ENCODE data around the gene SHANK1.

The SHANK1 gene

DNA sequence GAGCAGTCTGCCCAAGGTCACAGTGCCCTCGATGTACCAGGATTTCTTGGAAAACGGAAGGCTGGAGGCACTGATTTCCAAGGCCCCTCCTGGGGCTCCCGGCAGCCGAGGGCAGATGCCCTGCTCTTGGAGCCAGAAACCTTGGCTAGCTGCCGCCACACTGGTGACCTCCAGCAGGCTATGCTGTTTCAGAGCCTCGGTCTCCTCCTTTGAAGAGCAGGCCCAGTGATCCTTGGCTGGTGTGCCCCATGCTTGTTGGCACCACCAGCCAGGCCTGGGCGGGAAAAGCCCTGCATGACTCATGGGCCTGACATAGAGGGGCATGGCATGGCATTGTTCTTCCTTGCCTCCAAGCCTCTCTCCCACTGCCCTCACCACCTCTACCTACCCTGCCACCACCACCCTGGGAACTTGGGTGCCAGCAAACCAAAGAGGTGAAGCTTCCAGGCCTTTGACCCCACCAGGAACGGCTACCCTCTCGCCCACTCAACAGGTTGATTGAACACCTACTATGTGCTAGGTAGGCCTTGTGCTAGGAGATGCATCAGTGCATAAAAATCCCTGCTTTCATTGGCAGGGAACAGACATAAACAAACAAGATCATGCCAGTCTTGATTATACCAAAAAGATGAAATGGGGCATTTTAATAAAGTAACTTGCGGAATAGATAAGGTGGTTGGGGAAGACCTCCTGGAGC, 2.0 kb upstream of the SHANK1 start:
- TF ChIP-seq, protein P1, sequence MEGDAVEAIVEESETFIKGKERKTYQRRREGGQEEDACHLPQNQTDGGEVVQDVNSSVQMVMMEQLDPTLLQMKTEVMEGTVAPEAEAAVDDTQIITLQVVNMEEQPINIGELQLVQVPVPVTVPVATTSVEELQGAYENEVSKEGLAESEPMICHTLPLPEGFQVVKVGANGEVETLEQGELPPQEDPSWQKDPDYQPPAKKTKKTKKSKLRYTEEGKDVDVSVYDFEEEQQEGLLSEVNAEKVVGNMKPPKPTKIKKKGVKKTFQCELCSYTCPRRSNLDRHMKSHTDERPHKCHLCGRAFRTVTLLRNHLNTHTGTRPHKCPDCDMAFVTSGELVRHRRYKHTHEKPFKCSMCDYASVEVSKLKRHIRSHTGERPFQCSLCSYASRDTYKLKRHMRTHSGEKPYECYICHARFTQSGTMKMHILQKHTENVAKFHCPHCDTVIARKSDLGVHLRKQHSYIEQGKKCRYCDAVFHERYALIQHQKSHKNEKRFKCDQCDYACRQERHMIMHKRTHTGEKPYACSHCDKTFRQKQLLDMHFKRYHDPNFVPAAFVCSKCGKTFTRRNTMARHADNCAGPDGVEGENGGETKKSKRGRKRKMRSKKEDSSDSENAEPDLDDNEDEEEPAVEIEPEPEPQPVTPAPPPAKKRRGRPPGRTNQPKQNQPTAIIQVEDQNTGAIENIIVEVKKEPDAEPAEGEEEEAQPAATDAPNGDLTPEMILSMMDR (conservative IDR thresholded peaks at IDR 0.05; ENCODE audit: low read depth, low read length) = no peak
- DNase-seq (ENCODE audit: low read depth) = no peak

DNA sequence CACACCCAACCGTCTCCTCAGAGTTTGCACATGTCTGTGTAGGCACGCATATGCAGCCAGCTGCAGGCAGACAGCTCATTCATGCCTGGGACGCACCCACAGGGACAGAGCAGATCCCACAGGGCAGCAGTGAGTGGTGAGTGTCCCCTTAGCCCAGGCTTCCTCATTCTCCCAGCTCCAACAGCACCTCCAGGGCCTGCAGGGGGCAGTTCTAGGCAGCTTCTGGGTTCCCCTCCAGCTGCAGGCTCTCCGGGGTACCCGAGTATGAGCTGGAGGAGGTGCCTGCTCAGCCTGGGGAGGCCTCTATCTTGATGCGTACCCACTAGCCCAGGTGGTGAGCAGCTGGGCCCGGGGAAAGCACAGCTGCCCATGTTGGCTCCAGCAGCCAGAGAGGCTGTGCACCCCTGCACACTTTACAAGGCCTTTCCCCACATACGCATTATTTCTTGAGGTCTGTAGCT, 1.3 kb upstream of the SHANK1 start:
- H3K4me3 ChIP-seq (ENCODE audit: low read length) = no peak overlapping the region
- TF ChIP-seq, protein P1 (conservative IDR thresholded peaks at IDR 0.05; ENCODE audit: low read depth, low read length) = no peak
- DNase-seq (ENCODE audit: low read depth) = no peak

More for the DNA sequence above, 2.0 kb upstream of the SHANK1 start:
- H3K4me3 ChIP-seq (ENCODE audit: low read length) = no peak overlapping the region

DNA sequence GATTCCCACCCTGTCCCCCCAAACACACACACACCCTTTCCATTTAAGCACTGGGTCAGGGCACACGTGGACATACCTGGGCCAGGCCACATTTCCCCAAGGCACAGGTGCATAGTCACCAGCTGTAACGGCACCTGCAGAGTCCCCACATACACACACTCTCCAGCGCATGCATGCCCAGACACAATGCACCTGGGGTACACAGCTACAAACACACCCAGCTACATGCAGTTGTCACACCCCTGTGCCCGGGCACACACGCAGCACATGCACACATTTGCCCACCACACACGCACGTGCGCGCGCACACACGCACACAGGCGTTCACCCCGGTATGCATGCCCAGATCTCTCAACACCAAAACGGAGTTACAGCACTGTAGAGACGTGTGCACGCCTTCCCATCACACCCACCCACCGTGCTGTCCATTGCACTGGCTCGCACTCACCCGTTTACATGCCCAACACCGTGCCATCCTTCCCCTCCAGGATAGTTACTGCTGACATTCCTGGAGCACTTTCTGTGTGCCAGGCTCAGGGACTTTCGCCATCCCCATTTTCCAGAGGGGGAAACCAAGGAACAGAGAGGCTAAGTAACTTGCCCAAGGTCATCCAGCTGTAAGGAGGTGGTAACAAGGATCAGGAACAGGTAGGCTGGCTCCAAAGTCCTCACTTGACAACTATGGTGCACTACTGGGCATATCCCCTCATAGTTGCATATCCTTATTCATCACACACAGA, 749 bp upstream of the SHANK1 start:
- H3K4me3 ChIP-seq (ENCODE audit: low read length) = no peak overlapping the region
- TF ChIP-seq, protein P1 (conservative IDR thresholded peaks at IDR 0.05; ENCODE audit: low read depth, low read length) = no peak
- DNase-seq (ENCODE audit: low read depth) = no peak

DNA sequence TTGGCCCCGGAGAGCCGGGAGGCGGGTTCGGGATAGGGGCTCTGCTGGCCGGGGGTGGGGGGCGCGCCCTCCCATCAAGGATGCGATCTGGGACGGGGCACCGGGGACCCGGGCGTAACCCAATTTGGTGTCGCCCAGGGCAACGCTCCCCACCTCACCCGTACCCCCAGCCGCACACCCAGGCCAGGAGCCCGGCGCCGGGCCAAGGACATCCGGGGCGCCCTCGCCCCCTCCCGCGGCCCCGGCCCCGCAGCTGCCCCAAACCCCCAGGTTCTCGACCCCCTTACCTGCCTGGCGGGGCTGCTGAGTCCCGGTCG, 525 bp downstream of the SHANK1 start:
- DNase-seq (ENCODE audit: low read depth) = no peak
- no peak overlapping the region for H3K4me3 ChIP-seq (ENCODE audit: low read length)
- TF ChIP-seq, protein P1 (conservative IDR thresholded peaks at IDR 0.05; ENCODE audit: low read depth, low read length) = no peak

DNA sequence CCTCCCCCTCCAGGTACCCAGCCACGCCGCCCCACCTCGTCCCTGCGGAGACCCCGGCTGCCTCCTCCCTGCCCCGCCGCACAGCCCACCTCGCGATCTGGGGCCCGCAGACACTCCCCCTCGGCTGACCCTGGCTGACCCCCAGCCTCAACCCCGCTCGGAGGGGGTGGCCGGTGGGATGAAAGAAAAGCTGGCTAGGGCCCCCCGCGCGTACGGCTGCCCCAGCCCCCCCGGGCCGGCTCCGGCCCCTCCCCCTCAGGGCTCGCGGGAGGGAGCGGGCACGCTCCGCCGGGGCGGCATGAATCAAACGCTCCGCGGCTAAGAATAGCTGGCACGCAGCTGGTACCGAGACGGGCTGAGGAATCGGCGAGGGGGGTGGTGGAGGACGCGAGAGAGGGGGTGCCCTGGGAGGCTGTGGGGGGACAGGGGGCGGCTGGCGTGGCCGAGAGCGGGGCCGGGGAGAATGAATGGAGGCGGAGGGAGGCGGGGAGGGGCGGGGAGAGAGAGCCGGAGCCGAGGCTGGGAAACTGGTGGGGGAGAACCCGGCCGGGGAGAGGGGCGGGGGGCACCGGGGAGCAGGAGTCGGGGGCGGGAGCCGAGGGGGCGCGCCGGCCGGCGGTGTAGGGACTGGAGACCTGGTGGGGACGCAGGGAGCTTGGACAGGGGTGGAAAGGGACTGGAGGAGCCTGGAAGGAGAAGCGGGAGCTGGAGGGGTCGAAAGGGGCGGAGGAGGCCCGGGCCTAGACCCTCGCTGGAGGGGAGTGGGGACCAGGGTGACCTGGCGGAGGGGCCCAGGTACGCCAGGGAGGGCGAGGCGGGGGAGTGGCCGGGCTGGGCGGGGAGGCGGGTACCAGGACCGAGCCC, 1.1 kb downstream of the SHANK1 start:
- no peak overlapping the region for H3K4me3 ChIP-seq (ENCODE audit: low read length)
- no peak for DNase-seq (ENCODE audit: low read depth)
- TF ChIP-seq, protein P1 (conservative IDR thresholded peaks at IDR 0.05; ENCODE audit: low read depth, low read length) = no peak

DNA sequence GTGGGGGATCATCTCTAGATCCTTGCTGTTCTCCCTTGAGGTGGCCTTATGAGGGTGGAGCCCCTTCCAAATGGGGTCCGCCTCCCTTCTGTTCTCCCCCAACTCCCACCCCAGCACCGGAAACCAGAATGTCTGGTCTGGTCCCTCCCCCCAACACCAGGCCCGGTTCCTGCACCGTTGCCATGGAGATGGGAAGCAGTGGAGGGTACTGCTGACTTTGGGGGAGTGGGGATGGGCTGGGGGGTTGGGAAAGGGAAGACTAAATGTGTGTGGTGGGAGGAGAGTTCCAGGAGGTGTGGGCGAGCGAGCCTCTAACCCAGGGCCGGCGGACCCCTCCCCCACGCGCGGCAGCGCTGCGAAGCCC, 1.7 kb downstream of the SHANK1 start:
- H3K4me3 ChIP-seq (ENCODE audit: low read length) = no peak overlapping the region
- TF ChIP-seq, protein P1 (conservative IDR thresholded peaks at IDR 0.05; ENCODE audit: low read depth, low read length) = no peak
- no peak for DNase-seq (ENCODE audit: low read depth)

Measured in retinal pigment epithelial cell (primary cell).